AG10803 (cell line): ENCODE data around the gene ATP9B.

Source experiments
- DNase-seq: peaks from one replicate; pipeline ENCODE4 v3.0.0; 2010; ENCODE audit warnings: low read depth
- H3K4me3 ChIP-seq: 2 replicates; pipeline ENCODE4 v1.5.1; 2011; ENCODE audit warnings: mild to moderate bottlenecking, low read length, control low read depth
- TF ChIP-seq, protein P1 (sequence below): conservative IDR thresholded peaks from 2 replicates; pipeline ENCODE4 v1.5.1; 2011; ENCODE audit warnings: mild to moderate bottlenecking, low read length, control low read depth, inconsistent platforms

ATP9B gene

GRCh38 chr18:79426376-79427300 is 357.4 kb downstream of the ATP9B start:
- no peak for DNase-seq
- H3K4me3 ChIP-seq = no peak overlapping the region
- TF ChIP-seq, protein P1, sequence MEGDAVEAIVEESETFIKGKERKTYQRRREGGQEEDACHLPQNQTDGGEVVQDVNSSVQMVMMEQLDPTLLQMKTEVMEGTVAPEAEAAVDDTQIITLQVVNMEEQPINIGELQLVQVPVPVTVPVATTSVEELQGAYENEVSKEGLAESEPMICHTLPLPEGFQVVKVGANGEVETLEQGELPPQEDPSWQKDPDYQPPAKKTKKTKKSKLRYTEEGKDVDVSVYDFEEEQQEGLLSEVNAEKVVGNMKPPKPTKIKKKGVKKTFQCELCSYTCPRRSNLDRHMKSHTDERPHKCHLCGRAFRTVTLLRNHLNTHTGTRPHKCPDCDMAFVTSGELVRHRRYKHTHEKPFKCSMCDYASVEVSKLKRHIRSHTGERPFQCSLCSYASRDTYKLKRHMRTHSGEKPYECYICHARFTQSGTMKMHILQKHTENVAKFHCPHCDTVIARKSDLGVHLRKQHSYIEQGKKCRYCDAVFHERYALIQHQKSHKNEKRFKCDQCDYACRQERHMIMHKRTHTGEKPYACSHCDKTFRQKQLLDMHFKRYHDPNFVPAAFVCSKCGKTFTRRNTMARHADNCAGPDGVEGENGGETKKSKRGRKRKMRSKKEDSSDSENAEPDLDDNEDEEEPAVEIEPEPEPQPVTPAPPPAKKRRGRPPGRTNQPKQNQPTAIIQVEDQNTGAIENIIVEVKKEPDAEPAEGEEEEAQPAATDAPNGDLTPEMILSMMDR = no peak

GRCh38 chr18:79427368-79428225 is 358.4 kb downstream of the ATP9B start:
- no peak overlapping the region for H3K4me3 ChIP-seq

More at GRCh38 chr18:79427368-79428225, 358.4 kb downstream of the ATP9B start:
- DNase-seq = no peak
- TF ChIP-seq, protein P1 = no peak
